NCI-H2196 treated with DMSO at 0.1 percent for 48 hours (cell line): ENCODE measurements around the gene ZNF488.

ENCODE experiments used
- DNase-seq: peaks from one replicate; lab custom pipeline; 2025; ENCODE audit not compliant: unreplicated experiment; lab: John Stamatoyannopoulos, UW

Gene ZNF488

DNA sequence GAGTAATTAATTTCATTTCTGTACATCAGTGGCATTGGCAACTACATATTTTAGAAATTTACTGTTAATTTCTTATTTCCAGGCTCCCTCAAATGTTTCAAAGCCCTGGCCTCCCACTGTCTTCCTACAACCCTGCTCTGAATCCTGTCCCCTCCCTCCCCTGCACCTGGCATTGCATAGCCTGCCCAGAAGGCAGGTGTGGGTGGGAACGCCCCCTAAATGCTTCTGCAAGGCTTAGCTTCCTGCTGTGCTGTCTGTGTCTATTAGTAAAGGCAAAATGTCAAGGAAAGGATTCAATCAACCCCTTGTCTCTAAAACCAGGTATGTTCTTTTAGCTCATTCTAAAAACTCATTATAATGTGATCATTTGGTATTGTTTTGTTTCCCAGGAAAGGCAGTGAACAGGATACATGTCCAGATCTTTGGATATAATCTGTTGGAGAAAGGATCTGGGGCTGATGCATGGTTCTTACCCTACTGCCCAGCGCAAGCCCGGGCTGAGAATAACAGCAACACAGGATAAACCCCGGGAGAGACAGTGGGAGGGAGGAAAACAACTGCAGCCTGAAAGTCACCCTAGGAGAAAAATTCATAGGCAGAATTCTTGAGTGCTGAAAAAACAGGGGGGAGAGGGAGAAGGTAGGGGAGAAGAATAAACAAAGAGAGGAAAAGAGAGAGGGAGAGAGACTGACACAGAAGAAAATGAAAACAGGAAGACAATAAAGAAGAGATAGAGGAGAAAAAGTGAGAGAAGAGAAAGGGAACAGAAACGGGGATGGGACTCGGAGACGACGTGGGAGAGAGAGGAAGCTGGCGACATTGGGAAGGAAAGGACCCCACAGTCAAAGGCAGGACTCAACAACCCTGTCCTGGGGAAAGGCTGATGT lies 589 bp downstream of the ZNF488 start:
- DNase-seq = peak; percentile 4

DNA sequence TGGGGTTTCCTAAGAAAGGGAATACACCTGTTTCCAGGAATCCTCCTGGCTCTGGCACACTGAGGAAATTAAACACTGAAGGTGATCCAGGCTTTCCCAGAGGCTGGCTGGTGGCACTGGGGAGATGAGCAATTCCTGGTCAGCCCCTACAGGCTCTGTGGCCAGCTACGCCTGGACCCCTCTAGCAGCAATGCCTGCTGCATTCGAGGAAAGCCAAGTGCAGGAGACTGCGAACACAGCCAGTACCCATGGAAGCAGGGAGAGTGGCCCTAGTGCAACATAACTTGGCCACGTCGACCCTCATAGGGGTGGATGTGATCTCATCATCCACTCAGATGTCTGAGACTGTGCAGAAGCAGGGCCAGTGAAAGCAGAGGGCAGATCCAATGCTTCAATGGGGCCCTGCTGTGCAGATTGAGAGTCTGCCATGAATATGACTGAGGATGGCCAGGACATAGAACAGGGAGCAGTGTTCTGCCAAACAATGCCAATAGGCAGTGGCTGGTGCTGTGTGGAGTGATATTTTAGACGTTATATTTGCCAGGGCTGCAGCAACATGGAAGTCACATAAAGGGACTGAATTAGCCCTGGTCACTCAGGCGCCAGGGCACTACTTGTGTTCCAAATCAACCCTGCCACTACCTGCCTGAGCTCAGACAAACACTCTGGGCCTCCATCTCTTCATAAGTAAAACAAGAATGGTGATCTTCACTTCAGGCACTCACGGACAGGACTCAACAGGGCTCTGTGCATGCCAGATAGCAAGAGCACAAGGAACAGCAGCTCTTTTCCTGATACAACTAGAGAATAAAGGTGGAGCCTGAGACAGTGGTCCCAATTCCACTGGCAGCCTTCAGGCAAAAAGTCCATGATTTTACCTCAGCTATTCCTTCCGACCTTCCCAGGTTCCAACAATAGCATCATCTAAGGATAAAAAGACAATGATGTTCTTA lies 2.4 kb downstream of the ZNF488 start:
- no peak for DNase-seq

DNA sequence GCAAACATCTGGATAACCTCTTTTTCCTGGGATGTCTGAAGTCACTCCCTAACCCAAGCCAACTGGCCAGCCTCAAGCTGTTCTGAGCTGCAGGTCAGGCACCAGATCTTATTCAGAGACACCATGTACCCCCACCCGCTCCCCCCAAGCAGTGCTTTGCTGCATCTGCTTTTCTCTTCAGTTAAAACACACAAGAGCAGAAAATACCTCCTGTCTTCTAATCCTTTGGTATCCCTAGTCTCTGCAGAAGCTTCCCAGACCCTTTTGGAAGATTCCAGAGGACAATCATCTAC lies 3.0 kb downstream of the ZNF488 start:
- DNase-seq = no peak

DNA sequence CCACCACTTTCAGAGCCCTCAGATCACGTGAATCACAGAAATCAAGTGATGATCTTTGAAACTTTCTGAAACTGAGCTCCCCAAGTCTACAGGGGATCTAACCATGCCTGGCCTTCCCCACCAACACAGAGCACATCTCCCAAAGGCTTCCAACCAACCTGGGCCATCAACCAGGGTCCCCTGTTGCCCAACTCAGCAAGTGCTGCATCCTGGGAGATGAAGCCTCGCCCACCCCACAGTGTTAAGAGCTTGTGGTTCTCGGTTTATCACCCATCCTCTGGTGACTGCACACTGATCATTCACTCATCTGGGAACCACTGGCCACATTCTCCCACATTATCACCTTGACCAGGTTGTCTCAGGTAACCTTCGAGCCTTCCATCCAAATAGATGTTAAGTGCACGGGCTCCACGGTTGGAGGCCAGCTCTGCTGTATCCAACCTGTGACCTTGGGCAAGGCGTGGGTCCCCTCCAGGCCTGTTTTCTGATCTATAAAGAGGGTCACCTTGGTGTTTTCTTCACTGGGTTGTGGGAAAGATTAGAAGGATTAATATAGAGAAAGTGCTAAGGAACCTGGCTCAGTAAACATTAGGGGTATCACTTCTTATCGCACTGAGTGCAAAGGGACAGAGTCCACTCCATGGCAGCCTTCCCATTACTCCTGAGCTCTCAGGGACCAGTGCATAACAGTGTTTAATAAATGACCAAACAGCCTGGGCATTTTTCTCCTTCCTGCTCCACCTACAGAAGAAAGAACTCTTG lies 3.6 kb downstream of the ZNF488 start:
- no peak for DNase-seq

DNA sequence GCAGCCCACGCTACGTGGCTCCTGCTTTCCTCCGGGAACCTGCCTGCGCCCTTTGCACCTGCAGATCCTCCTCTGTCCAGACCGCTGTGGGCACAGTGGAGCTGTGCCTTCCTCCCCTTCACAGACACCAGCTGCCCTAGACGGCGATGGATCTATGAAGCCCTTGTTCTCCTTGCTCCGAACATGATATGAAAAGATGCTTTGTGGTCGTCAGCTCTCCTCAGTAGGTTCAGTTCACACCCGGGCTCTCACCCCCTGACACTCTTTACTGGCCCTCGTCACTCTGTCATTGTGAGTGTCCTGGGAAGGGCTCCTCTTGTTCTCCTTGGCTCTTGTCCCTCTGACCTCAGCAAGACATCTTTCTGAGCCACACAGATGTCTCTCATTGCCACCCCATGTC lies 4.2 kb downstream of the ZNF488 start:
- DNase-seq = no peak

DNA sequence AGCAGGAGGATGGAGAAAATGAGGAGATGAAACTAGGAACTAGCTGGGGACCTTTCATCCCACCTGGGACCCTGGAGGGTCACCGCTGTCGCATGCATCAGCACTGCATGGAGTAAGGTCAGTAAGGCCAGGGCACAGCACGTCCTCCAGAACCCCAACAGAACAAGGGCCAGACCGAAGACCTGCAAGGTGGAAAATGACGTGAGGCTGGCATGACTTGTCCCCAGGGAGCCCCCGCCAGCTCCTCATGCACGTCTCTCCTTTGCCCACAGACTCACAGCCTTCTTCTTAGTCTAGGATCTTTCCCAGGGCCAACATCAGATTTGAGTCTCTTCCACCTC lies 4.7 kb downstream of the ZNF488 start:
- DNase-seq = no peak

DNA sequence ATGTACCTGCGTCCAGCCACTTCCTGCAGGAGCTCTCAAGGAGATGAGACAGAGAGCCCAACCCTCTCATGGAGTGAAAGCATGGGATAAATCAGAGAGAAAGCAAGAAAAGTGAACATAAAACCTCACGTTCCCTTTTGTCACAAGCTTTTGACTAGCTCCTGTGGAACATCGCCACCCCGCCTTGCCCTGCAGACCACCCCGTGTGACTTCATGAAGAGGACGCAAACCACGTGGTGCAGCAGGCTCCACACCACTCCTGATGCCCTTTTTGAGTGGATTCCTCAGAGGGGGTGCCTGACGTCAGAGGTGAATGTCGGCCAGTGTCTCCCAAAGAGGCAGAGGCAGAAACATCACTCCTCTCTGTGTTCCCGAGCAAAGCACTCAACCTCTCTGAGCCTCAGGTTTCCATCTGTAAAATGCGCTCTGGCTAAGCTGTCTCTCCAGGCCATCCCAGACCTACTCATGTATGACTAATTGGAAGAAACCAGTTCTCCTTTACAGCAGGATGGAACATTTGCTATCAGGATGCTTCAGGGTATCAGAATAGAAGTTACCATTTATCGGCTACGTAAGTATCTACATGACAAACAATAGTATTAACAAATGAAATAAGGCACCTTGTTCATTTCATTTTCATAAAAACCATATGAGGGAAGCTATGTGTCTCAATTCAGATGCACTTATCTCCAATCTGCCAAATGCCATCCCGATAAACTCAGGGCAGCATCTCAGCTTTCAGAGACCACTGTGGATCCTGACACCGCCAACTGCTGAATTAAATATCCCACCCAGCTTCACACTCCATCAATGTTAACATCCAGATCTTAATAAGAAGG lies 5.3 kb downstream of the ZNF488 start:
- no peak for DNase-seq

DNA sequence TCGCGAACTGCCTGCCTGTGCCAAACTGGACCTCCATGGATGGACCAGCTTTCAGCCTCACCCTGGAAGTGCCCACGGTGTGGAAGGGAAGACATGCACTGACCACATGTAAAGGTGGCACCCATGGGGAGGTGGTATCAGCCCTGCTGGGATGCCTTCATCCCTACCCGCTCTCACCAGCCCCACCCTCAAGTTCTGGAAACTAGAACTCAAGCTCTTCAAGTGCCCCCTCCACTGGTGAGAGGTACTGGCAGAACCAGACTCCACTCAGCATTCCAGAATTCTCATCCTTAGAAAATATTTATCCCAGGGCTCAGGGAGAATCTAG lies 5.9 kb downstream of the ZNF488 start:
- DNase-seq = no peak

DNA sequence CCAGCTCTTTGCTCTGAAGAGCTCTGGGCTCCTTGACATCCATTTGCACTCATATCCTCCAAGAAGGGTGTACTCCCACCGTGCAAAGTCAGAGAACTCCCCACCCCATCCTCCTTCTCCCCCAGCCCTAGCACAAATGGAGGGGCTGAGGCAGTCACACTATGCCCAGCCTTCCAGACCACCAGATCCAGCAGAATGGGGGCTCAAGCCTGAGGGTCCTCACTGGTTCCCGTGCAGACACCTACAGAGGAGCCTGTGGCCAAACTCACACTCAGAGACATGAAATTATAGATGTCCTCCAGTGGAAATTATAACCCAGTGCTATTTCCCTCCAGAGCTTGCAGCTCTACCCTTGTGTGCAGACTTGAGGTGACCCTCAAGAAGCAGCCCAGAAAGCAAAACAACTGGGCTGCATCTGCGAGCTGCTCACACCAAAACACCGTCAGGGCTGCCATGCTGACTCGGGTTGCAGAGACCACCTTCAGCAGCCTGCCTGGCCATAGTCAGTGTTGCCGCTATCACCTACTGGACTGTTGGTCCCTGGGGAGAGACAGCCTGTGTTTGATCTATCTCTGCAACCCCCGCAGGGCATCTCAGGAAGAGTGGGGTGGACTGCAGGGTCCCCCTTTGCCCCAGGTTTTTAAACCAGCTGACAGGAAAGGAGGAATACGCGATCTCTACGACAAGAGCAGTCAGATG lies 7.4 kb downstream of the ZNF488 start:
- DNase-seq = no peak

DNA sequence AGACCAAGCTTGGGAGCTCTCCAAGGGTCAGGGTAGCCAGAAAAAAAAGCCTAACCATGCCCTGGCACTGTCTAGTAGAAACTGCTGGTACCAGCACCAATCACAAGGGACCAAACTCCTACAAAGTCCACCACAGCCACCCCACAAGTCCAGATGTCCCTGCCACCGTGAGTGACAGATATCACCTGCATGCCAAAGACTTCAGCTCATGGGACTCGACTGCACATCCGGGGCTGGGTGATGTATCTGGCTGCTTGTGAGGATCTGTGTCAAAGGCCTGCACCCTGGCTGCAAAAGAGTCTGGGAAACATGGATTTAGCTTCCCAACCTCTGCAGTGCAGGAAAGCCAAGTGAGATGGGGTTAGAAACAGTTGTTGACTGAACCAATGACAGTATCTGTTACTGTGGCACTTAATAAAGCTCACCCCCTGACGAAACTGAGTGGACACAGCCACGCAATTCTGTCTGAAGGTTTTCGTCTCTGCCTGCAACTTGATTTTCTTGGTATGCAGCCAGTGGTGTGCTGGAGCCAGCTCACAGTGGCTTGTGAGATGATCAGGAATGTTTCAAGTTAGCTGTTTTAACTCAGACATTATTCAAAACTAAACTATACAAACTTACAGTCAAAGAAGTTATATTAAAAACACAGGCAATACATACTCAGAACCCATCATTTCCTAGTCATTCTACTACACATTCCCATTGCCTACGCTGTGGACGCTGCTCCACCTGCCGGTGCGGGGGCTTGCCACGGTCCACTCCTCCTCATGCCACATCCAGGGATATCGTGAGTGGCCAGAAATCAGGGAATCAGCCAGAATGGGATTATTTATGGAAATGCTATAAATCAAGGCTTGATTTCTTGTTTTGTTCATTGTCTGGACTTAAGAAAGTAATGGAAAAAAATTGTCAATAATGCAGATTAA lies 9.2 kb downstream of the ZNF488 start:
- no peak for DNase-seq

DNA sequence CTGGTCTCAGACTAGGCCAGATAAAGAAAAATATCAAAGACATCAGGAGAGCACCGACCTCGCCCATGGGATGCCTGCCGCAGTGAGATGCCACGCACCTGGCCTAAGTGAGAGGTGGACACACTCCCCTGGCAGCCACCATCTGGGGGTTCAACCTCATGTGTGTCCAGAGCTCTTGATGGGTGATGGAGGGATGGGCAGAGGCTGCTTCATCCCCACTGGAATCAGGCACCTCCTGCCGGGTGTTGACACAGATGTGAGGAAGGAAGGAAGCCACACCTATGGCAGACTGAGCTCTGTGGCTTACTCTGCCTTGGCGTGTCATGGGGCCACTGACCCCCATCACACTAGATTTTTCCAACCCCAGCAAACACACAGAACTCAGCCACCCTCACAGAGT lies 11.4 kb downstream of the ZNF488 start:
- no peak for DNase-seq

DNA sequence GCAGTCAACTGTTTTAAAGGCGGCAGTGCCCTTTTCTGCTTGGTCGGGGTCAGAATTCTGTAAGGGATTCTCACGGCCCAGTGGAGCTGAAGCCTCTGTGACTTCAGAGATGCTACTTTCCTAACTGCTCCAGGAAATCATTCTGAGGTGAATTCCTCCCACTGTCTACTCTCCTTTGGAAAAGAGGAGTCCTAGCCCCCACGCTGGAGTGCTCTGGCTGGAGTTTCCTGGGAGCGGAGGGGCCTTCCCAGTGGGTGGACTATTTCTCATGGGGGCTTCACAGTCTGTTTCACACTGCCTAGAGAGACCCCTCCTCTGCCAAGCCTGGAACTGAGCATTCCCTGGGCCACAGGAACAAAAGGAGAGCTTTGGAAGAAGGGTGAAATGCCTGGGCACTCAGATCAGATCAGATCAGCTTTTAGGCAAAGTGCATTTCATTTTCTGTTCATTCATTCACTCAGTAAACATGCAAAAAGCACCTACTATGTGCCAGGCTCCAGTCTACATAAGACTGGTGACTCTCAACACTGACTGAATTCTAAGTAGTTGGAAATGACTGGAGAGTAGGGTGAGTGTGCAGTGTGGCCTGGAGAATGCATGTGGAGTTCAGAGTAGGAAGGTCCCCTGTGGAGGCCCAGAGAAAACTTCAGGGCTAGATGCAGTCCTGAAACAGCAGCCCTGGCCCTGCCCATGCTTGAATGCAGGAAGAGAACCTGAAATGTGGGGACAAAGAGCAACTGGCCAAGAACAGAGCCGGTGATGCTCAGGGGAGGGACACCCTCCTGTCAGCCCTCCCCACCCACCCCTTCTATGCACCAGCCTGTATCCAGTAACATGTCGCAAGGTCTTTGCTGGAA lies 12.2 kb downstream of the ZNF488 start:
- no peak for DNase-seq

DNA sequence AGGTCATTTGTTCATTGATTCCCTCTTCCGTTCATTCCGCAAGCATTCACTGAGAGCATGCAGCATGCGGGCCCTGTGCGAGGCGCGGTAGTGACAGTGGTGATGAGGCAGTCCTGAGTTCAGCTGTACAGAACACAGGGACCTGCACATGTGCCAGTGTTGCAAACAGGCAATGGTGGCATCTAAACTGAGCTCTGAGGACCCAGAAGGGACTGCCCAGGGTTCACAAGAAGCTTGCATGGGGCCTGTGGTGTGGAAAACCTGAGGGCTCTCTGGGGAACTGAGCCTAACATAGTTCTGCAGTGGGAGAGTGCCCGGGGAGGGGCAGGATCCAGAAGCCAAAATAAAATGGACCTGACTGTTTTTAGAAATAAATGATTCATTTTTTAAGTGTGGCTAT lies 13.2 kb downstream of the ZNF488 start:
- no peak for DNase-seq

DNA sequence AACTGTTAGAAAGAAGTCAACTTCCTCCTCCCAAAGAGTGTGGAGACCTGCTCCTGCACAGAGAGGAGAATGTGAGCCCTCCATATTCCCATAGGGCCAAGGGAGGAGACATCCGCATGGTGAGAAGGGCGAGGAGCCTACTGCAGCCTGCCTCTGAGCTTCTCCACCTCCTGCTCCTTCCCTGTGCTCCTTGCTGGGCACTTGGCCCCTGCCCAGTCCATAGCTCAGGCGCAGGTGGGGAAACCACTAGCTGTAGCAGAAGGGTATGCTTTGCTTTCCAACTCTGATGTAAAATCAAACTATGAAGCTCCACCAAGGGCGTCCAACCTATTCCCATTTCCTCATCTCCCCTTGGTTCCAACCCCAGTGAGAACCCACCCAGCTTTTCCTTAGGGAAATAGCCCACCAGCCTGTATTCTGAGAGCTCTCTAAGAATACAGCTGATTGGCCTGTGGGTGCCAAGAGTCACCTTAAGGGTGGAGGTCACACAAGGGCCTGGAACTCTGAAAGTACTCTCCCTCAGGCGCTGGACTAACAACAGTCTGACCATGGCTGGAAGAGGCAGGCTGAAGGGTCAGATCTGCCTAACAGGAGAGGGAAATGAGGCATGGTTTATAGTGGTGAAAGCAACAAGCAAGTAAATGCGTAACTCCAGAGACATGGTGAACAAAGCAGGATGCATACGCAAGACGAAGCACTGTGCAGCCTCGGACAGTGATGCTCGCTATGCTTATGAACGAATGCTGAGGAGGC lies 13.9 kb downstream of the ZNF488 start:
- DNase-seq = no peak

DNA sequence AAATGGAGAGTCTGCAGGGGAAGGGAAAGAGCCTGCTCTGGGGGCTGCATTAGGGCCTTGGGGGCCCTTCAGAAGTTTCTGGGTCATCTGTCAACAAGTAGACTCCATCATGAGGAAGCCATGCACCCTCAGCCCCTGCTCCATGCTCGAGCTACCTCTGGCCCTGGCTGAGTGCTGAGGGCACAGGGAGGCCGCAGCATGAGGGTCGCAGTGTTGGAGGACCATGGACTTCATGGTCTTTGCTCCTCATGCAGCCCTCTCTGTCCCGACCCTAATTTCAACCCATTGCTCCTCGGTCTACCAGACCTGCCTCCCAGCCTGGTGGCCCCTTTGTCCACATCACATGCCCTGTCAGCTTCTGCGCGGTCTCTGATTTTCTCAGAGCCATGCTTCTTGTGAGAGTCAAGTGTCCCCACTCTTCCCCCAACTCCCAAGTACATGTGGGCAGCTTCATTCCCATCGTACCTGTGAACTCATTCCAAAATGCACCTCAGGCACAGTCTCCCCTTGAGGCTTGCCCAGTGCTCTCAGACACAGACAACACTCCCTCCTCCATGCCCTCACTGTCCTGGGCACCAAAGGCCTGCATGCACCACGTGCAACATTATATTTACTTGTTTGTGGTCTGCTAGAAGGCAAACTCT lies 14.7 kb downstream of the ZNF488 start:
- no peak for DNase-seq

DNA sequence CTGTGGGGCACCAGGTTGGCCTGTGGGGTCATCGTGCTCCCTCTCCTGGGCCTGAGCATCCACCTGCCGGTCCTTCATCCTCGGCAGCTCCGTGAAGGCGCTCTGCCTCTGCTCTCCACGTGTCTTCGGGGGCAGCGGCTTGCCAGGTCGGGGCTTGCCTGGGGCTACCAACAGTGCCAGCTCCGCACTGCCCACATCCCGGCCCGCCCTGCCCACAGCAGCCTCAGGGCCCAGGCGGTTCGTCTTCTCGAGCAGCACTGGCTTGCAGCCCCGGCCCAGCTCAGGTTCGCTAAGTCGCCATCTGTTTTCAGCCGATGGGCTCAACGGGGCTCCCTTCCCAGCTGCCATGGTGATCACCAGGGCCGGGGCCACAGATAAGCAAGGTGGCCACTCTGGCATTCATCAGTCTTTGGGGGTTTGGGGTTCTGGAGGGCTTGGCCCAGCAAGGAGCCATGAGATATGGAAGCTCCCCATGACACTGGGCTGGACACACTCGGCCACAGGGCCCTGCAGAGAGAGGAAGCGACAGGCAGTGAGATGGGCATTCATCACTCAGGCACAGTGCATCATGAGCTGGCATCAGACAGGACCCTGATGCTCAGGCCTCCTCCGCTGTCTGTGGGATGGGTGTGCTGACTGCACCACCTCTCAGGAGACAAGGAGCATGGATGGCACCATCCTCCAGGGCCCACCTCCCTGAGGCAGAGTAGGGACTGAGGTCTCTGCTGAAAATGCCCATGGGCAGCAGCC lies 15.5 kb downstream of the ZNF488 start:
- DNase-seq = no peak
